ENCODE data around the gene PRKAR1B.

The PRKAR1B gene

GRCh38 chr7:739983-740942 is 13.2 kb upstream of the PRKAR1B start:
- DNase-seq (ENCODE audit: low read depth) = no peak

GRCh38 chr7:739455-739982 is 12.4 kb upstream of the PRKAR1B start:
- no peak for DNase-seq (ENCODE audit: low read depth)

- DNase-seq (ENCODE audit: low read depth) = no peak
Measured at GRCh38 chr7:738723-739454, 11.8 kb upstream of the PRKAR1B start.

GRCh38 chr7:738241-738640 is 11.2 kb upstream of the PRKAR1B start:
- no peak for DNase-seq (ENCODE audit: low read depth)

- no peak for DNase-seq (ENCODE audit: low read depth)
Measured at GRCh38 chr7:734808-735207, 7.7 kb upstream of the PRKAR1B start.

- no peak for DNase-seq (ENCODE audit: low read depth)
Measured at GRCh38 chr7:734214-734613, 7.1 kb upstream of the PRKAR1B start.

- no peak for DNase-seq (ENCODE audit: low read depth)
Measured at GRCh38 chr7:732556-732955, 5.5 kb upstream of the PRKAR1B start.

GRCh38 chr7:732094-732541 is 5.0 kb upstream of the PRKAR1B start:
- no peak for DNase-seq (ENCODE audit: low read depth)

GRCh38 chr7:731440-732085 is 4.5 kb upstream of the PRKAR1B start:
- no peak for DNase-seq (ENCODE audit: low read depth)

GRCh38 chr7:730501-731439 is 3.7 kb upstream of the PRKAR1B start:
- no peak for DNase-seq (ENCODE audit: low read depth)

GRCh38 chr7:729140-730000 is 2.3 kb upstream of the PRKAR1B start:
- DNase-seq (ENCODE audit: low read depth) = no peak

- no peak for DNase-seq (ENCODE audit: low read depth)
Measured at GRCh38 chr7:728602-729001, 1.5 kb upstream of the PRKAR1B start.

GRCh38 chr7:727806-728460 is 852 bp upstream of the PRKAR1B start:
- peak; percentile 8 for DNase-seq (ENCODE audit: low read depth)

GRCh38 chr7:726854-727103 is 302 bp downstream of the PRKAR1B start:
- DNase-seq (ENCODE audit: low read depth) = no peak

GRCh38 chr7:726084-726853 is 812 bp downstream of the PRKAR1B start, which contains the start of gene DNAAF5:
Gene DNAAF5 (plus strand): TSS chr7:726699. CDS start chr7:726721, 22 bp downstream.
- peak; percentile 70 for DNase-seq (ENCODE audit: low read depth)

GRCh38 chr7:725223-726005 is 1.7 kb downstream of the PRKAR1B start:
- peak; percentile 8 for DNase-seq (ENCODE audit: low read depth)

- DNase-seq (ENCODE audit: low read depth) = no peak
Measured at GRCh38 chr7:724298-724697, 2.8 kb downstream of the PRKAR1B start.

- no peak for DNase-seq (ENCODE audit: low read depth)
Measured at GRCh38 chr7:723541-723940, 3.5 kb downstream of the PRKAR1B start.

Data from stromal cell of bone marrow (primary cell).